Suppressor macrophage treated with lipopolysaccharide for 4 hours (primary cell): ENCODE measurements around the gene DHRS7B.
"Not testable (repeated sequence)": the region's sequence is repeated elsewhere in the genome, so short reads cannot be mapped to it uniquely, and the experiment has no call there.

Experiments used
- DNase-seq: peaks from one replicate; pipeline ENCODE4 v3.0.0-alpha.2; 2020

The DHRS7B gene

DNA sequence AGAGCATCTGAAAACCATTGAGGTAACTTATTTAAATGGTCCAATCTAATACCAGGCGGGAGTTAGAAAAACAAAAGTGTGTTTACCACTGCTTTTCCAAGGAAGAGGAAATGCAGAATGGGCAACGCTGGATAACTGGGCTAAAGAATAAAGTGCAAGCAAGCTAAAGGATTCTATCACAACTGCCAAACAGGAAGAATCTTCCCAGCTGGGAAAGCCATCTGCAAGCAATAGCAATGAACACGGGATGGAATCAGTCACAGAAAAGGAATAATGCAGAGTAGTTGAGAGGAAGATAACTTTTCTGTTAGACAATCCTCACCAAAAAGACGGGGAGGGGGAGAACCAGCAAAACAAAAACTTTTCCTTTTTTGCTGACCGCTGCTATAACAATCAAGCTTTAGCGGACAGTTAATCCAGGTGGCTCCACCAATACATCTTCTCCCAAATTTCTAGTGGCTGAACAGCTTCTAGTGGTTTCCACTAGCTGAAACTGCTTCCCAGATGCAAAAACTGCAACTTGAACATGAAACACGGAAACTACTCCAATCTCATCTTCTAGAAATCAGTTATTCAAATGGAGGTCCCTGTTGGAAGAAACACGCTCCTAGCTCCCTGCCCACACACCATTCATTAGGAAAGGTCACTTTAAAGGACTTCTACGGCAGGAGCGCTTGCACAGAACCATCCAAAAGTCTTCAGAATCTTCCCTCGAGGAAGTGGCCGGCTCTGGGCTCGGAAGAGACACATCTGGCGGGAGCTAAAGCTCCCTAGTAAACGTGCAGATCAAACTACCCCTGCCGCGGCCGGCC lies 86.3 kb downstream of the DHRS7B start:
- no peak for DNase-seq

DNA sequence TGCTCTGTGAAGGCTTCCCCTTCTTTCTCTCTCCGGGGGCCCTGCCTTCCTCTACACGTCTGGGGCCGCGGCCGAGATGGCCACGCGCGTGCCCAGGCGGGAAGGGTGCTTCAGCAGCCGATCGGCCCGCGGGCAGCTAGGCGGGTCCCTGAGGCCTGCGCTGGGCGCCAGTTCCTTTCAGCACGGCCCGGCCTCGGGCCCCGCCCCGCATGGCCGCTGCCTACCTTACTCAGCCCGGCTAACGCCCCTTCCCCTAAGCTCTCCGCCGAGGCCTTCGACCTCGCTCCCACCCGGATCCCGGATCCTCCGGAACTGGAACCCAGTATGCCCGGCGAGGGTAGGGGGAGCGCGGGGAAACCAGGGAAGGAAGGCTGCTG lies 86.9 kb downstream of the DHRS7B start:
- peak; percentile 62 for DNase-seq

DNA sequence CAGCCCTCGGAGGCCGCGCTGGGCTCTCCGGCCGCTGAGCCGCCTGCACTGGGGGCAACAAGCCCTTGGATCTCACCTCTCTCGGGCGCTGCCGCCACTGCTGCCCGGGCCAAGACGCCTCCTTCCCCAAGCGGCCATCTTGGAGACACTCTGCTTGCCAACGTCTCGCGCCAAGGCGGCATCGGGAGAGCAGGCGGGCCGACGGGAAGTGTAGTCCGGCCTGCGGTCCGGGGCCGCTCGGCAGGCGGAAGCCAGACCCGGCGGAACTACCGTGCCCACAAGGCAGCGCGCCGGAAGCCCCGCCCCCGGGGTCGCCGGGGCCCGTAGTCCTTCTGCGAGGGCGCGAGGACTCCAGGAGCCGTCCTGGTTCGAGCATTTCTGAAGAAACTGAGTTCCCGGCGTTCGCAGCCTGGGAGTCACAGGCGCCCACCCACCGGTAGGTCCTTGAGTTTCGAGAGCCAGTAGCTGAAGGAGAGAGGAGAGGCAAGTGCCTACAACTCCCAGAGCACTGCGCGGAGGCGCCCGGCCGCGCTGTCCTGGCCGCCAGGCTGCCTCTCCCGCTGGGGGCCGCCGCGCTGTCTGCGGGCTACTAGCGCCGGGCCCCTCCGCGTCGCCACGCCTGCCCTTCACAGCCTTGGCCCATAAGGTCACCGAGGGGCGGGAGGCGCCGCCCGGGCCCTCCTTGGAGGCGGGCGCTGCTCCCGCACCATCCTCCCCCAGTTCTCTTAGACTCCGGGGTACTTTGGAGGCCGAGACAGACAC lies 87.4 kb downstream of the DHRS7B start, which contains the start of gene TMEM11:
TSS of gene TMEM11 (minus strand) at position 147 of the 762 bp plus-strand sequence. CDS start at position 138, 9 bp downstream.
- peak; percentile 98 for DNase-seq

DNA sequence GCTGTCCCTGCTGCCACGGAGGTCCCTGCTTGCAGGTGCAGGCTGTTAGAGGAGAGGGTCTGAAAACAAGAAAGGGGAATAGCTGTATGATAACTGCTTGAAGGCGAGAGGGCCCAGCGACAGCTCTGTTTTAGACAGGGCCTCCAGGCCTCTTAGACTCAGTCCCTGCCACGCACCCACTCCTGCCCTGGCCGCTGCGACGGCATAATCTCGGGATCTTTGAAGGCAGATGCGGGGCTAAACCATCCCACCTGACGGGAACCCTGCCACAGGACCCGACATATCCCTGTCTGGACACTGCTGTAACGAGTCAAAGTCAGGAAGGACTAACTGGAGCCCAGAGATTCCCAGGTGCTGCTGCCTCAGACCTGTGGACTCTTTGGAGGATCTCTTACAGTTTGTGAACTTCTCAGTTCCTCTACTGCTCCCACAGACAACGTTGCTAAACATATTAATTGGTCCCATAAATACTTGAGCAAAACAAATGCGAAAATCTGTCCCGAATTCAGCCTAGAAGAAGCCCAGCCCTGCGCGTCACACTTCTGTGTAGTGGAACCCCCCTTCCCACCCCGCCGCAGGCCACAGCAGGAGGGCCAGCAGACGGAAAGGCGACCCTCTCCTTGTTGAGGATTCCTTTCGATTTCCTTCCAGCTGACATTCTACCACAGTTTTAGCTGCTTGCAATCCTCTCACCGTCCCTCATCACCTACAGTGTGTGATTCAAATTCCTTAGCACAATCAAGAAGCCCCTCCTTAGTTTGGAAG lies 88.2 kb downstream of the DHRS7B start:
- DNase-seq, result peak; percentile 9

DNA sequence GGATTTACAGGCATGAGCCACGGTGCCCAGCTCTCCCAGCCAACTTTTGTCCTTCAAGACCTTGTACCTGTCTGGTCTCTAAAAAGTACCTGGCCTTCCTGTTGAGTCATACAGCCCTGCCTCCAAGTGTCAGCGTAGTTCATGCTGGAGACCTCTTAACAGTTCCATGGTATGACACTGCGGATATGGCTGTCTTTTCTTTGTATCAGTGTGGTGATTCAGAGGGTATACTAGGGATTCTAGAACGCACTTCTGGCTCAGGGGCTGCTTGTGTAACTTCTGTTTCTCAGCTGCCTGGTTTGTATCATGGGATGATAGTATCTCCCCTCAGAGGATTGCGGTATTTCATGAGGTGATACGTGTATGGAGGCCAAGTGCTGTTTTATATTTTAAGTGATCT lies 89.2 kb downstream of the DHRS7B start:
- peak; percentile 6 for DNase-seq

DNA sequence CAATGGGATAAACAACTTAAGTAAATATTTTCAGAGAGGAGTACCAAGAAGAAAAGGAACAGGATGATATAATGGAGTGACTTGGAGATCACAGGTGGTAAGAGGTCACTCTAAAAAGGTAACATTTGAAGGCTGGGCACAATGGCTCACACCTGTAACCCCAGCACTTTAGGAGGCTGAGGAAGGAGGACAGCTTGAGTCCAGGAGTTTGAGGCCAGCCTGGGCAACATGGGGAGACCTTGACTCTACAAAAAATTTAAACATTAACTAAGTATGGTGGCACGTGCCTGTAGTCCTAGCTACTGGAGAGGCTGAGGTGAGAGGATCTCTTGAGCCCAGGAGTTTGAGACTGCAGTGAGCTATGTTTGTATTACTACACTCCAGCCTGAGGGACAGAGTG lies 90.6 kb downstream of the DHRS7B start:
- DNase-seq, result no peak

DNA sequence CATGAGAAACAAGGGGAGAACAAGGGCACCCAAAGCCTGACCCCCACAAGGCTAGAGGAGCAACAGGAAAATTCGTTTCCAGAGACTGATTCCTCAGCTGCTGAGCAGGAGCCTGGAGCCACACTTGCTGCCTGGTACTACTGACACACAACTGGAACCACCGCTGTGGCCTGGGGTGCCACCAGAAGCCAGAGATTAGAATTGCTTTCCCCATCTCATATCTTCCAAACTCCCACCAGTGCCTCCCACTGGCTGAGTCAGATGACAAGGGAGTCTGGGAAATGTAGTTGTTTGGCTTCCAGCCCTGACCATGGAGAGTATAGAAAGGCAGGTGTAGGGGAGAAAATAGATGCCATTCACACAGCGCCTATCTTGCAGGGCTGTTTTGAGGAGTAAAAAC lies 91.3 kb downstream of the DHRS7B start:
- DNase-seq, result no peak

DNA sequence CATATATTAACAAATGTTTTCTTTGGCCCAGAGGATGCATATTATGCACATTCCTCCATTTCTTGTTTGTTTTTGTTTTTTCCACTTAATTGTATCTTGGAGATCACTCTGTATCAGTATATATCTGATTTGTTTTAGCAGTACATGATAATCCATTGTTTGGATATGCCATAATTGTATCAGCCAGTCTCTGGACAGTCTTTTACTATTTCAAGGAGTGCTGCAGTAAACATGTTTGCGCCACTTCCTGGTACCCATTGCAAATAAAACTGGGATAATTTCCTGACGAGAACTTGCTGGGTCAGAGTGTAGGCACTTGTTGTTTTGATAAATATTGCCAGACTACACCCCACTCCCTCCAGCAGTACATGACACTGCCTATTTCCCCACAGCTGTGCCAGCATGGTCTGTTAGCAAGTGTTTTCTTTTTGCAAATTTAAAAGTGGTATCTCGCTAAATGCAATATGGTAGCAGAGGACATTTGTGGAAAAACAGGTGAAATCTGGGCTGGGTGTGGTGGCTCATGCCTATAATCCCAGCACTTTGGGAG lies 92.1 kb downstream of the DHRS7B start:
- no peak for DNase-seq

DNA sequence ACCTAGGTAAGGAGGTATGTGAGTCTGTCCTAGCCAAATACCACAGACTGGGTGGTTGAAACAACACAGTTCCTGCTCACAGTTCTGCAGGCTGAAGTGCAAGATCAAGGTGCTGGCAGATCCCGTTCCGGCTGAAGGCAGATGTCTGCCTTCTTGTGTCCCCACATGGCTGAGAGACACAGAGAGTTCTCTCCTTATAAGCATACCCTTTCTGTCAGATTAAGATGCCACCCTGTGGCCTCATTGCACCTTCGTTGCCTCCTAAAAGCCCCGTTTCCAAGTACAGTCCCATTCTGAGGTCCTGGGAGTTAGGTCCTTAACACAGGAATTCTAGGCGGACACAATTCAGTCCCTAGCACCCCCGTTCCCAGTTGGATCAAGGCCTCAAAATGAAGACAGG lies 96.3 kb downstream of the DHRS7B start:
- DNase-seq, result no peak

DNA sequence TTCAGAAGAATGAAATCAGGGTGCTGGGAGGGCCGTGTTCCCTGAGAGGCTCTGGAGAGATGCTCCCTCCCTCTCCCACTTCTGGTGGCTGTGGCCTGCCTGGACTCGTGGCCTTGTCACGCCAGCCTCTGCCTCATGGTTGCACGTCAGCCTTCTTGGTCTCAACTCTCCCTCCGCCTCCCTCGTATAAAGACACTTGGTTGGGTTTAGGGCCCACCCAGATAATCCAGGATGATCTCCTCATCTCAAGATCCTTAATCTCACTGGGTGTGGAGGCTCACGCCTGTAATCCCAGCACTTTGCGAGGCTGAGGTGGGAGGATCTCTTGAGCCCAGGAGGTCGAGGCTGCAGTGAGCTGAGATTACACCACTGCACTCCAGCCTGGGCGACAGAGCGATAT lies 100.5 kb downstream of the DHRS7B start:
- not testable (repeated sequence) for DNase-seq

DNA sequence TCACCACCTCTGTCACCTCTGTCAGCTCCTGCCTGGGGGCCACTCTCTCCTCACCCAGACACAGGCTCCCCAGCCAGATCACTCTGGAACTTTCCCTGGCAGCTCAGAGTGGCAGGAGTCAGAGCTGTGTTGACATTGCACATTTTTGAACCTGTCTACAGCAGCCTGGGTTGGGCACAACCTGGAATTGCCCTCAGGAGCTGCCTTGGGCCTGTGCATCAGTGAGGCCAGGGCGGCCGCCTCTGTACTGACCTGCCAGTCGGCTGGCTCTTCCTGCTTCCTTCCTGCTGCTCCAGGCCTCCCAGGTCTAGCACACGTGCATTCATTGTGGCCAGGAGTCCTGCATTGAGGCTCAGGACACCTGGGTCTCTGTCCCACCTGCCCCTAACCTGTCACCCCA lies 101.3 kb downstream of the DHRS7B start:
- no peak for DNase-seq

DNA sequence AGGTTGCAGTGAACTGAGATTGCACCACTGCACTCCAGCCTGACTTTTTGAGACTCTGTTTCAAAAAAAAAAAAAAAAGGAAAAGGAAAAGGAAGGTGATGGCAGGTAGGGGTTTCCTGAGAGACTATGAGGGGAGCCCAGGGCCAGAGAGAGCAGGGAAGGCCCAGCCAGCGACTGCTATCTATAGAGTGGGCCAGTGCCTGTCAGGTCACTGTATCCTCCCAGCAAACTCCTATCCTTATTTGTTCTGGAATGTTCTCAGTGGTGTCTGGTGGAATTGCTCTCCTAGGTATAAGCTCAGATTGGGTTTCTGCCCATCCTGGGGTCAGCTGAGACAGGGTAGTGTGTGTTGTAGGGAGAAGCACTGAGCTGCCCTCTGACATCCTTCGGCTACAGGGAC lies 102.1 kb downstream of the DHRS7B start:
- DNase-seq, result no peak

DNA sequence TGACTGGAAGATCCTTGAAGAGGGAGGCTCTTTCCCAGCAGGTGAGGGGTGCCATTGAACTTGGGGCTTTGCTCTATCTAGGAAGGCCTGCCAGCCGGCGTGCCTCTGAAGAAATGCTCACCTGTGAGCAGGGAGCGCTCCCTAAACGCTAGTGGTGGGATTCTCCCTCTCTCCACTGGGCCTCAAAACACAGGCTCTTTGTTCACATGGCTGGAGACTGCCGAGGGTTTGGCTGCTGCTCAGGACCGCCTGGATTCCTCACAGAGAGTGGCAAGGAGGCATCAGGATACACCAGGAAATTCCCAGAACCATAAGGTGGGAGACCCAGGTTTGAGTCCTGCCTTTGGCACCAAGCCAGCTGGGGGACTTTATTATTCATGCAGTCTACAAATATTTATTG lies 104.8 kb downstream of the DHRS7B start:
- no peak for DNase-seq

DNA sequence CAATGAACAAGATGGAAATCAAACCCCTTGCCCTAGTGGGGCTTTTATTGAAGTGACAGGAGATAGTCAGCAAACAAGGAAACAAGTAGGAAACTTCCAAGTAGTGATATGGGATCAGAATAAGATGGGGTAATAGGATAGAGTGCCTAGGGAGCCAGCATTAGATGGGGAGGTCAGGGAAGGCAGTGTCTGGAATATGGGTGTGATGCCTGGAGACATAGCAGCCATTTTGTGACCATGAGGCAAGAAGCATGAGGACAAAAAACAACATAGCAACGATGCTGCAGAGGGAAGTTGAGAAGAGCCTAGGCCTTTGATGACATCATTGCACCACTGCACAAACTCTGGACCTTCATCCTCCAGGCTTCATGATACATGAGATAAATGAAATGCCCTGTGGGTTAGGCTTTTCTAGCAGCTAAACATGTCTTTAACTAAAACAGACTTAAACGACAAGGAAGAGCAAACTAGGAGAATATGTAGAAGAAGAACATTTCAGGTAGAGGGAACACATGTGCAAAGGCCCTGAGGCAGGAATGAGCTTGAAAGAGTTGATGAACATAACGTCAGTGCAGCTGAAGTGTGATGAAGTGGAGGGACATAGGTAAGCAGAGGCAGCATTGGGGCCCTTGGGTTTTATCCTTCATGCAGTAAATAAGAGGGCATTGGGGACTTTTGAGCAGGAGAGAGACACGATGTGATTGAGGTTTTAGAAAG lies 105.4 kb downstream of the DHRS7B start:
- no peak for DNase-seq

DNA sequence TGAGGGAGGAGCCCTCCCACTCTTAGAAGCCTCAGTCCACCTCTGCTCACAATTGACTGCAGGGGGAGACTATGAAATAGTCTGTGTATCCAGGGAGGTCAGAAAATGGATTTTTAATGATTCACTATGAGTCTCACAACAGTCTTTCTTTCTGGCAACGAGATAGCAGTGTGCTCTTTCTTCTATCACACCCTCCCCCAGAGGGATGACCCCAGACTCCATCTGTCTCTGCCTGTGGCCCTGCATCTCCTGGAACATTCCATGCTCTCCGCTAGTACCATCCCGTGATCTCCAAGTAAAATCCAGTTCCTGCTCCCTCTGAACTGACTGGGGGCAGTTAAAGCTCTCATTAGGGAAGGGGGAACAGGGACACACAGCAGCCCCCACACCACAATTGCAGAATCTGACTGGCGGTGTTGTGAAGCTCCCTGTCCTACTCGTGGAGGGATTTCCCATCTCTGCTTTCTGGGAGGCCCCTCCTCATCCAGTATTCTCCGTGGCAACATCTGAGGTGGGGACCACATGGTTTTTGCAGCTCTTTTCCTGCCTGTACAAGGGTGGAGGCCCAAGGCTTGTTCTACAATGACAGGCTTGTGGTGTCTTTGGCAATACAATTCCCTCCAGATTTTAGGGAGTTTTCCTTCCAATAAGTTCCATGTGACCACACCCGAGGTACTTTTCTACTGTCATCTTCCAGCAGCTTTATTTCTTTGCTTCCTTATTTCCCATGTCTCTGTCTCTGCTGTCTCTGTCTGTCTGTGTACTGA lies 107.0 kb downstream of the DHRS7B start:
- no peak for DNase-seq

DNA sequence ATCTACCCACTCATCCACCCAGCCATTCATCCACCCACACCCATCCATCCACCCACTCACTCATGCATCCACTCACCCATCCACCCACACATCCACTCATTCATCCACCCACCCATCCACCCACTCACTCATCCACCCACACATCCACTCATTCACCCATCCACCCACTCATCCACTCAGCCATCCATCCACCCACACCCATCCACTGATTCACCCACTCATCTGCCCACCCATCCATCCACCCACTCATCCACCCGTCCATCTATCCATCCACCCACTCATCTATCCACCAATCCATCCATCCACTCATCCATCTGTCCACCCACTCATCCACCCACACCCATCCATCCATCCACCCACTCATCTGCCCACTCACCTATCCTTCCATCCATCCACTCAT lies 109.2 kb downstream of the DHRS7B start:
- no peak for DNase-seq

DNA sequence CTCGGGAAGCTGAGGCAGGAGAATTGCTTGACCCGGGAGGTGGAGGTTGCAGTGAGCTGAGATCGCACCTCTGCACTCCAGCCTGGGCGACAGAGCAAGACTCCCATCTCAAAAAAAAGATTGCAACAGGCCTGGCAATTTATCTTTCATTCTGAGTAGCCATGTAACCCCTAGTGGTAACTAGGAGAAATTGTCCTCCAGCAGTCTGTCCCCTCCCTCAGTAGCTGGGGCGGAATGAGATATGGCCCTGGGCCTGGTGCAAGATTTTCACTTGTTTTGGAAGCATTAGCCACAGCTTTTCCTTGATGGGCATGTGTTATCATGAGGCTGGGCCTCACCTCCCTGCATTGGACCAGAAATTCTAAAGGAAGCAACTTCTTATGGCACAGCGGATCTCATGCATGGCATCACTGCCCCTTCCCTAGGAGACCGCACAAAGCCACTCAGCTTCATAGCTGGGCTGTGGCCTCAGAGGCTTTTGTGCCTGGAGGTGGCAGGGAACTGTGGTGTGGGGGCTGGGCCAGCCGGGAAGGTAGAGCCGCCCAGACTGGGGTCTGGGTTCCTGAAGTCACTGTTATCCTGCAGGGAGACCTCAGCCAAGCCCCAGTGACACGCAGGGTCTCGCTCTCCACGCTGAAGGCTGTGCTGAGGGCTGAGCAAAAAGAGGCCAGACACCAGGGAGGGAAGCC lies 113.1 kb downstream of the DHRS7B start:
- peak; percentile 36 for DNase-seq

DNA sequence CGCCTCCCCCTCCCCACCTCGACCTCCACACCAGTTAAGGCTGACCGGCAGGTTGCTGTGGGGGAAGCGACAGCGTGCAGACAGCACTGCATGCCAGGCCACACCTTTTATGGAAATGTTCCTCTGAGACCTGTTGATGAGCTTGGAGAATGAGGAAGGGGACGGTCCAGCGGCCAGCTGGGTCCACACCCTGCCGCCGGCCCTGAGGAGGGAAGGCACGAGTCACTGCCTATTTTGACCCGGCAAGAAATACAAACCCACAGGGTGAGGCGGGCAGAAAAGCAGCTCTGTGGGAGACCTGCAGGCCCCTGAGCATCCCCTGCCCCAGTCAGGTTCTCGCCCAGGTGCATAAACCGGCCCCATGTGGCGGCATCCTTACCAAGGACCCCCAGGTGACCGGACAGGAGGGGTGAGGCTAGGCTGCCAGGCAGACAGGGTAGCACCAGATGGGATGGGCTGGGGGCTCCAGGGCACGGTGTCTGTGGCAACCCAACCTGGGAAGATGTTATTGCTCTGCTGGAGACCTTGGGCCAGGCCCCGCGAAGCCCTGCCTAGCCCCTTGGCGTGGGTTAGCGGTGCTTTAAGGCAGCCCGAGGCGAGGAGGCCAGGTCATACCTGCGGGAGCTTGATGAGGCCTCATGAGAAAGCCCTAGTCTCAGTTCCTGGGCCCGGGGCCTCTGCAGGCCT lies 113.7 kb downstream of the DHRS7B start:
- no peak for DNase-seq
